IMR-90 (cell line): ENCODE data around the gene ELMO1. TPM values are rescaled to one million over a fixed set of nuclear protein-coding genes. Genes with fewer than 3 reads are reported as not detected.

Experiments
- ATAC-seq: fragments of 200-7000 bp; cut with Tn5 transposase; 2 replicates; pipeline ENCODE4 v1.9.1; 2020; ENCODE audit warnings: low read depth, mild to moderate bottlenecking, moderate library complexity
- BruUV-seq: library from RNA; stranded (reverse); fragments of 400-500 nt; replicated peaks from 2 replicates; lab custom pipeline; 2021; lab: Mats Ljungman, UMichigan
- CTCF ChIA-PET: fragments of 300-600 bp; formaldehyde crosslinking; extraction: SDS; loops from one replicate; lab custom pipeline; 2021; ENCODE audit warnings: antibody characterized with exemption; lab: Yijun Ruan, JAX
- POLR2A ChIA-PET: fragments of 300-600 bp; sonication (Branson Sonifier 250); formaldehyde crosslinking; loops from one replicate; lab custom pipeline; 2022; ENCODE audit warnings: antibody characterized with exemption; ENCODE audit not compliant: unreplicated experiment; lab: Charles Lee
- DNase-seq: peaks from one replicate; pipeline ENCODE4 v3.0.0; 2013
- H2AFZ ChIP-seq: replicated peaks from 2 replicates; pipeline ENCODE3; 2013; ENCODE audit warnings: low read length, mild to moderate bottlenecking; ENCODE audit not compliant: poor library complexity
- H2AK5ac ChIP-seq: 2 replicates; pipeline ENCODE4 v1.6.1; 2013; ENCODE audit warnings: low read depth, low read length, inconsistent platforms
- H2AK9ac ChIP-seq: replicated peaks from 2 replicates; pipeline ENCODE3; 2013; ENCODE audit warnings: mild to moderate bottlenecking, low read depth, low read length, moderate library complexity; ENCODE audit not compliant: poor library complexity
- H2BK120ac ChIP-seq: 2 replicates; pipeline ENCODE4 v1.6.1; 2013; ENCODE audit warnings: low read depth, low read length, inconsistent platforms
- H2BK15ac ChIP-seq: 3 replicates; pipeline ENCODE4 v1.6.1; 2013; ENCODE audit warnings: low read depth, low read length, inconsistent platforms
- H2BK20ac ChIP-seq: 2 replicates; pipeline ENCODE4 v1.6.1; 2013; ENCODE audit warnings: low read depth, mild to moderate bottlenecking, inconsistent platforms, low read length, moderate library complexity
- H2BK5ac ChIP-seq: 2 replicates; pipeline ENCODE4 v1.6.1; 2013; ENCODE audit warnings: mild to moderate bottlenecking, low read depth, low read length, inconsistent platforms; ENCODE audit not compliant: poor library complexity, severe bottlenecking
- H3K14ac ChIP-seq: replicated peaks from 2 replicates; pipeline ENCODE4 v1.6.1; 2013; ENCODE audit warnings: low read depth, low read length, inconsistent platforms
- H3K18ac ChIP-seq: 2 replicates; pipeline ENCODE4 v1.6.1; 2013; ENCODE audit warnings: low read depth, low read length, control low read depth
- H3K23ac ChIP-seq: 2 replicates; pipeline ENCODE4 v1.6.1; 2013; ENCODE audit warnings: low read depth, low read length, inconsistent platforms
- H3K27ac ChIP-seq: 2 replicates; pipeline ENCODE4 v1.5.1; 2013; ENCODE audit warnings: mild to moderate bottlenecking, control low read depth, low read length; ENCODE audit not compliant: insufficient read depth
- H3K27me3 ChIP-seq: 2 replicates; pipeline ENCODE4 v1.6.1; 2013; ENCODE audit warnings: low read length; ENCODE audit not compliant: control insufficient read depth, insufficient read depth
- H3K36me3 ChIP-seq: 2 replicates; pipeline ENCODE4 v1.6.1; 2013; ENCODE audit warnings: low read length, mixed read lengths; ENCODE audit not compliant: control insufficient read depth, insufficient read depth
- H3K4ac ChIP-seq: 2 replicates; pipeline ENCODE4 v1.6.1; 2013; ENCODE audit warnings: low read depth, low read length, inconsistent platforms
- H3K4me1 ChIP-seq: 2 replicates; pipeline ENCODE4 v1.6.1; 2013; ENCODE audit warnings: low read length, mixed read lengths; ENCODE audit not compliant: control insufficient read depth, insufficient read depth
- H3K4me2 ChIP-seq: 2 replicates; pipeline ENCODE4 v1.6.1; 2013; ENCODE audit warnings: low read depth, mild to moderate bottlenecking, control low read depth, low read length, moderate library complexity
- H3K4me3 ChIP-seq: 2 replicates; pipeline ENCODE4 v1.5.1; 2013; ENCODE audit warnings: low read depth, mild to moderate bottlenecking, control low read depth, low read length, moderate library complexity; ENCODE audit not compliant: insufficient read depth
- H3K56ac ChIP-seq: 2 replicates; pipeline ENCODE4 v1.6.1; 2013; ENCODE audit warnings: low read length, inconsistent platforms; ENCODE audit not compliant: insufficient read depth; ENCODE audit errors: extremely low read depth
- H3K79me1 ChIP-seq, 2 experiments: 2 replicates each; pipeline ENCODE4 v1.6.1; 2013; ENCODE audit warnings: low read length in 2 of 2, inconsistent platforms in 1 of 2, low read depth in 1 of 2
- H3K9ac ChIP-seq: 2 replicates; pipeline ENCODE4 v1.6.1; 2013; ENCODE audit warnings: low read depth, low read length, control low read depth
- H3K9me1 ChIP-seq: 2 replicates; pipeline ENCODE4 v1.6.1; 2013; ENCODE audit warnings: low read length, inconsistent platforms; ENCODE audit not compliant: insufficient read depth
- H3K9me3 ChIP-seq: 2 replicates; pipeline ENCODE4 v1.6.1; 2013; ENCODE audit warnings: low read length; ENCODE audit not compliant: control insufficient read depth, insufficient read depth
- H4K20me1 ChIP-seq: 2 replicates; pipeline ENCODE4 v1.6.1; 2013; ENCODE audit warnings: low read length, inconsistent platforms; ENCODE audit not compliant: insufficient read depth
- H4K5ac ChIP-seq: 2 replicates; pipeline ENCODE4 v1.6.1; 2013; ENCODE audit warnings: mild to moderate bottlenecking, low read depth, low read length, control low read depth
- H4K8ac ChIP-seq, 2 experiments: 2 replicates each; pipeline ENCODE4 v1.6.1; 2013; ENCODE audit warnings: low read depth in 2 of 2, low read length in 2 of 2, control low read depth in 1 of 2, inconsistent platforms in 1 of 2
- H4K91ac ChIP-seq: 2 replicates; pipeline ENCODE4 v1.6.1; 2013; ENCODE audit warnings: low read depth, low read length, inconsistent platforms; ENCODE audit not compliant: insufficient read depth
- BHLHE40 ChIP-seq: fragments of 150-350 bp; IDR thresholded peaks from 2 replicates; pipeline ENCODE4 v1.6.1; 2016; ENCODE audit warnings: mild to moderate bottlenecking, low read depth, low read length
- CEBPB ChIP-seq: IDR thresholded peaks from 2 replicates; pipeline ENCODE4 v1.6.1; 2012; ENCODE audit warnings: low read depth, low read length, improper control_type of control experiment
- CHD1 ChIP-seq: IDR thresholded peaks from 2 replicates; pipeline ENCODE4 v1.6.1; 2012; ENCODE audit warnings: low read depth, low read length, improper control_type of control experiment
- CTCF ChIP-seq: conservative IDR thresholded peaks from 2 replicates; pipeline ENCODE4 v1.5.1; 2012; ENCODE audit warnings: mild to moderate bottlenecking, low read depth, low read length, improper control_type of control experiment
- FOS ChIP-seq: fragments of 150-350 bp; IDR thresholded peaks from 2 replicates; pipeline ENCODE4 v1.6.1; 2016; ENCODE audit warnings: low read depth, low read length
- MAFK ChIP-seq: IDR thresholded peaks from 2 replicates; pipeline ENCODE4 v1.6.1; 2012; ENCODE audit warnings: low read depth, low read length, improper control_type of control experiment
- MXI1 ChIP-seq: IDR thresholded peaks from 2 replicates; pipeline ENCODE4 v1.6.1; 2012; ENCODE audit warnings: low read depth, mild to moderate bottlenecking, low read length, moderate library complexity, borderline replicate concordance
- NFE2L2 ChIP-seq: fragments of 150-350 bp; IDR thresholded peaks from 2 replicates; pipeline ENCODE4 v1.6.1; 2016; ENCODE audit warnings: low read depth, mild to moderate bottlenecking, low read length
- POLR2A ChIP-seq: IDR thresholded peaks from 2 replicates; pipeline ENCODE4 v1.6.1; 2012; ENCODE audit warnings: mild to moderate bottlenecking, low read depth, low read length
- RAD21 ChIP-seq: IDR thresholded peaks from 2 replicates; pipeline ENCODE4 v1.6.1; 2012; ENCODE audit warnings: low read length, improper control_type of control experiment
- RCOR1 ChIP-seq: IDR thresholded peaks from 2 replicates; pipeline ENCODE4 v1.6.1; 2012; ENCODE audit warnings: mild to moderate bottlenecking, low read length, improper control_type of control experiment; ENCODE audit not compliant: insufficient replicate concordance
- RFX5 ChIP-seq: IDR thresholded peaks from 2 replicates; pipeline ENCODE4 v1.8.0; 2012; ENCODE audit warnings: low read depth, mild to moderate bottlenecking, low read length, moderate library complexity
- SMC3 ChIP-seq: fragments of 150-350 bp; IDR thresholded peaks from 2 replicates; pipeline ENCODE4 v1.6.1; 2016; ENCODE audit warnings: low read depth, mild to moderate bottlenecking, antibody characterized with exemption, low read length, moderate library complexity
- WGBS, 2 experiments: methylation state at CpG; one replicate each; pipeline versions ENCODE4 v1.1.5 to v1.1.7; 2013; ENCODE audit warnings: missing lambda C conversion rate in 2 of 2; ENCODE audit not compliant: insufficient read length in 1 of 2; ENCODE audit errors: extremely low coverage in 2 of 2; 5-methylcytosine and 5-hydroxymethylcytosine counted together
- dilution Hi-C: fragments of 300-500 bp; cut with HindIII; formaldehyde crosslinking; loops from one replicate; pipeline ENCODE4 v1.14.3; 2018; ENCODE audit warnings: low sequenced_read_pairs; ENCODE audit not compliant: unreplicated experiment
- in situ Hi-C: fragments of 300-500 bp; cut with MboI; formaldehyde crosslinking; loops from 3 replicates; pipeline ENCODE4 v1.14.3; 2019; ENCODE audit warnings: low sequenced_read_pairs, inconsistent platforms, mixed read lengths
- intact Hi-C: fragments of 100-400 bp; cut with micrococcal nuclease; formaldehyde crosslinking; loops from 2 replicates; pipeline ENCODE4 v1.10.0; 2022
- polyA plus RNA-seq, 3 experiments: library from polyadenylated mRNA; depleted of rRNA; stranded (reverse); fragments of >200 nt; gene quantifications; 2 replicates each; pipeline ENCODE4 v1.2.3, GENCODE V29; 2012; ENCODE audit warnings: low replicate concordance in 1 of 3
- total RNA-seq: library from RNA; depleted of rRNA; stranded (reverse); fragments of >200 nt; gene quantifications from 2 replicates; pipeline ENCODE4 v1.2.3, GENCODE V29; 2012
- TF ChIP-seq, protein P1 (sequence below): fragments of 150-350 bp; IDR thresholded peaks from 2 replicates; pipeline ENCODE4 v1.6.1; 2016; ENCODE audit warnings: low read depth, mild to moderate bottlenecking, low read length, moderate library complexity, borderline replicate concordance

Gene ELMO1
- total and polyA plus RNA-seq, 2 of the 4 experiments (the other 2 are of a cell fraction), result 0.03 TPM; not detected in 1

GRCh38 chr7:37424521-37424920 is 24.1 kb downstream of the ELMO1 start:
- Histone ChIP-seq H3K23ac (no peak overlapping the region), H3K9me3 (peaks cover 6% of the 10 kb centered on the region), H3K56ac (no peak overlapping the region), H3K18ac (no peak overlapping the region), H4K20me1 (no peaks in the 10 kb centered on the region), H3K36me3 (no peaks in the 10 kb centered on the region), H3K27me3 (no peaks in the 10 kb centered on the region), H2AK9ac (no peak overlapping the region), H2BK120ac (no peak overlapping the region), H2AK5ac (no peak overlapping the region), H3K4me3 (no peak overlapping the region), H2BK20ac (no peak overlapping the region), H2BK5ac (no peak overlapping the region), H4K91ac (no peak overlapping the region), H2BK15ac (no peak overlapping the region), H3K27ac (no peak overlapping the region), H4K8ac (no peak overlapping the region), H2AFZ (no peak overlapping the region), H3K9me1 (no peaks in the 10 kb centered on the region), H4K5ac (no peak overlapping the region), H3K4ac (no peak overlapping the region), H3K4me2 (no peak overlapping the region), H3K9ac (no peak overlapping the region), H3K4me1 (no peaks in the 10 kb centered on the region), H3K79me1 (no peaks in the 10 kb centered on the region), H3K14ac (no peak overlapping the region)
- in situ Hi-C loops (no loop called here), intact Hi-C loops (no loop called here), dilution Hi-C loops (no loop called here)
- ChIA-PET POLR2A (no interaction called here), CTCF (no interaction called here)
- DNase-seq, result no peak
- BruUV-seq, result no TSS peak
- no peak for ATAC-seq
- no peak for TF ChIP-seq RCOR1
- TF ChIP-seq FOS, result no peak
- no peak for TF ChIP-seq NFE2L2
- TF ChIP-seq RFX5, result no peak
- TF ChIP-seq MXI1, result no peak
- TF ChIP-seq CTCF, result no peak
- TF ChIP-seq RAD21, result no peak
- TF ChIP-seq, protein P1, sequence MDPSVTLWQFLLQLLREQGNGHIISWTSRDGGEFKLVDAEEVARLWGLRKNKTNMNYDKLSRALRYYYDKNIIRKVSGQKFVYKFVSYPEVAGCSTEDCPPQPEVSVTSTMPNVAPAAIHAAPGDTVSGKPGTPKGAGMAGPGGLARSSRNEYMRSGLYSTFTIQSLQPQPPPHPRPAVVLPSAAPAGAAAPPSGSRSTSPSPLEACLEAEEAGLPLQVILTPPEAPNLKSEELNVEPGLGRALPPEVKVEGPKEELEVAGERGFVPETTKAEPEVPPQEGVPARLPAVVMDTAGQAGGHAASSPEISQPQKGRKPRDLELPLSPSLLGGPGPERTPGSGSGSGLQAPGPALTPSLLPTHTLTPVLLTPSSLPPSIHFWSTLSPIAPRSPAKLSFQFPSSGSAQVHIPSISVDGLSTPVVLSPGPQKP, result no peak
- no peak for TF ChIP-seq CEBPB
- no peak for TF ChIP-seq CHD1
- no peak for TF ChIP-seq MAFK
- no peak for TF ChIP-seq POLR2A
- no peak for TF ChIP-seq SMC3
- TF ChIP-seq BHLHE40, result no peak
- no CpG with 5 or more reads among the region's 1 CpG for WGBS, 2 experiments
